ENCODE measurements around the gene TSPAN17.
"Not testable (repeated sequence)": the region's sequence is repeated elsewhere in the genome, so short reads cannot be mapped to it uniquely, and the experiment has no call there.

Gene TSPAN17

GRCh38 chr5:176647030-176647842 lies at the start of gene TSPAN17:
TSPAN17 (plus strand) TSS chr5:176647484; CDS start chr5:176647616, 132 bp downstream.
- DNase-seq (ENCODE audit: low spot score), result peak; percentile 100
- peak; percentile 45 for TF ChIP-seq CTCF (IDR thresholded peaks at IDR 0.05; ENCODE audit: borderline replicate concordance, control extremely low read depth, extremely low read depth, insufficient read depth, missing control alignments)
- in situ Hi-C loops (cut with MboI; ENCODE audit: low sequenced_read_pairs, unreplicated experiment), result no loop called here

DNA sequence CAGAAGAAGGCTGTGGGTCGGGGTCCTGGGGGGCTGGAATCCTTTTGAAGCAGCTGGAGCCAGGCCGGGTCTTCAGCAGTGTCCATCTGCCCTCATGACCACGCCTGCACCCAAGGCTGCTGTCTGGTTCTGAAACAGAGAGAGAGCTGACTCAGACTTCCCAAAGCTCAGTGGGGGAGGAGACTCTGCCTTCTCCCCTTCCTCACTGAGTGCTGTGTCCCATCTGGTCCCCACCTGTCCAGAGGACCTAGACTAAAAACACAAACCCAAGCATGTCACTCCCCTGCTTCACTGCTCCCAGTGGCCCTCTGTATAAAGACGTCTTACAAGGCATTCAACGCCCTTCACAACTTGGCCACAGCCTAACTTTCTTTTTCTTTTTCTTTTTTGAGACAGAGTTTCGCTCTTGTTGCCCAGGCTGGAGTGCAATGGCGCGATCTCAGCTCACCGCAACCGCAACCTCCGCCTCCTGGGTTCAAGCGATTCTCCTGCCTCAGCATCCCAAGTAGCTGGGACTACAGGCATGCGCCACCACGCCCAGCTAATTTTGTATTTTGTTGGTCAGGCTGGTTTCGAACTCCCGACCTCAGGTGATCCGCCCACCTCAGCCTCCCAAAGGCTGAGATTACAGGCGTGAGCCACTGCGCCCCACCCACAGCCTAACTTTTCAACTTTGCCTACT lies 47.4 kb upstream of the TSPAN17 start:
- DNase-seq (ENCODE audit: low spot score), result not testable (repeated sequence)
- in situ Hi-C loops (cut with MboI; ENCODE audit: low sequenced_read_pairs, unreplicated experiment), result loop anchor here (25.0 kb wide), 1 partner anchor 188 kb away; the partner anchor contains the start of gene CLTB

- TF ChIP-seq CTCF (IDR thresholded peaks at IDR 0.05; ENCODE audit: borderline replicate concordance, control extremely low read depth, extremely low read depth, insufficient read depth, missing control alignments), result no peak
- in situ Hi-C loops (cut with MboI; ENCODE audit: low sequenced_read_pairs, unreplicated experiment), result no loop called here
Observed at GRCh38 chr5:176601901-176602482, 45.3 kb upstream of the TSPAN17 start.

GRCh38 chr5:176603091-176603490 lies 44.2 kb upstream of the TSPAN17 start:
- TF ChIP-seq CTCF (IDR thresholded peaks at IDR 0.05; ENCODE audit: borderline replicate concordance, control extremely low read depth, extremely low read depth, insufficient read depth, missing control alignments), result no peak
- in situ Hi-C loops (cut with MboI; ENCODE audit: low sequenced_read_pairs, unreplicated experiment), result no loop called here
- no peak for DNase-seq (ENCODE audit: low spot score)

More at GRCh38 chr5:176601901-176602482, 45.3 kb upstream of the TSPAN17 start:
- no peak for DNase-seq (ENCODE audit: low spot score)

- DNase-seq (ENCODE audit: low spot score), result no peak
- in situ Hi-C loops (cut with MboI; ENCODE audit: low sequenced_read_pairs, unreplicated experiment), result no loop called here
- TF ChIP-seq CTCF (IDR thresholded peaks at IDR 0.05; ENCODE audit: borderline replicate concordance, control extremely low read depth, extremely low read depth, insufficient read depth, missing control alignments), result no peak
Observed at GRCh38 chr5:176606032-176606431, 41.3 kb upstream of the TSPAN17 start.

- DNase-seq (ENCODE audit: low spot score), result no peak
- in situ Hi-C loops (cut with MboI; ENCODE audit: low sequenced_read_pairs, unreplicated experiment), result no loop called here
- TF ChIP-seq CTCF (IDR thresholded peaks at IDR 0.05; ENCODE audit: borderline replicate concordance, control extremely low read depth, extremely low read depth, insufficient read depth, missing control alignments), result no peak
Observed at GRCh38 chr5:176606875-176607274, 40.4 kb upstream of the TSPAN17 start.

All from GM13976 (cell line).